Activated naive CD4-positive, alpha-beta T cell (primary cell): ENCODE data around the gene LRRC74A.

ENCODE experiments used
- DNase-seq, 4 experiments: peaks; one replicate each; lab custom pipeline; 2025; lab: John Stamatoyannopoulos, UW

LRRC74A gene

DNA sequence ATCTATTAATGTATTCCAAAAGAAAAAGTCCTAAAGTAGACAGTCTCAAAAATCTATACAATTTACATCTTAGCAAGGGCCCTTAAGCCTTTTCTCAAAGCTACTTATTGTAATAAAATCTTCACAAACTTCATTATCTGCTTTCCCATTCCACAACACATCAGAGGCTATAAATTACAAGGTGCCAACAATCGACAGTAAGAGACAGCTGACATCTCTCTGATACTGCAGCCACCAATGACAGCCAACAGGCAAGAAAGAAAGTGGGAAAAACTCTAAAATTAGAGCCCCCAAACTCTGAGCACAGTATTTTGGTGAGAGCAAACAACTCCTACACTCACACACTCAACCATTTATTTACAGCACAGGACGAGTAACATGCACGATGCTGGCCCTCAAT lies 15.7 kb upstream of the LRRC74A start:
- no peak for DNase-seq

- no peak for DNase-seq
Measured at GRCh38 chr14:76810953-76811400, 15.2 kb upstream of the LRRC74A start.

- no peak for DNase-seq
Measured at GRCh38 chr14:76811561-76811960, 14.6 kb upstream of the LRRC74A start.

- DNase-seq: no peak
Measured at GRCh38 chr14:76812093-76812421, 14.2 kb upstream of the LRRC74A start.

DNA sequence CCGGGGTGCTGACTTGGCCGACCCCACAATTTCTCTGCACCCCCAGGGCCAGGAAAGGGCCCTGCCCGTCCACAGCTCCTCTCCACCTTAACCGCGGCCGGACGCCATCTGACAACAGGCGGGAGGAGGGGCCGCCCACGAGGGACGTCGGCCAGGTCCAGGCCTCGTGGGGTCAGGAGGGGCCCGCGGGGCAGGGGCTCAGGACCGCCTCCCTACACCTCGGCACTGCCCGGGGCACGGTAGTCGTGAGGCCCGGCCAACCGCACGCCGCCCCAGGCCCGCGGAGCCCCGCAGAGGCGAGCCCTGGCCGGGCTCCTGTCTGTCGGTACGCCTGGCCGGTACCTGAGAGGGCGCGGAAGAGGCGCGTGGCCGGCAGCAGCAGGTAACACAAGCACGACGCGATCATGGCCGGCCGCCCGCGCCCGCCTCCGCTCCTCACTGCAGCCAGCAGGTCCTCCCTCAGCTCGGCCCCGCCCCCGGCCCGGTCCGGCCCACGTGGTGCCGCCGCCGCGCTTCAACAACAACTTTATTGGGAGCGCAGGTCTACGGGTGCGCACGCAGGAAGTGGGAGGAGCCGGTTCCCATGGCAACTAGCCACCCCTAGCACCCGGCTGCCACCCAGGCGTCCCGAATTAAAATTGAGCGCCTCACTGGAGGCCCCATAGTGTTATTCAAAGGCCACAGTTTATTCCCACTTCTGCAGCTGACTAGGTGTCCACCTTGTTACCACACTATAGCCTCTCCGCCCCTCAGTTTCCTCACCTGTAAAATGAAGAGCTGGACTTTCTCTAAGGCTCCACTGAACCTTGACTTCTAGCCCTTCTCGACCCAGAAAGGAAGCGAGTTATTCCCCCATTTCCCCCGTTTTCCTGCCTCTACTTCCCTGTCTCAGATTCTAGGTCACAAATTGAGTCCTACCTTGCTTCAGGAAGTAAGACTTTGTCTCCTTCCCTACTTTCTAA lies 13.5 kb upstream of the LRRC74A start, which contains the start of gene ANGEL1:
TSS of gene ANGEL1 (minus strand) at position 461 of the 962 bp plus-strand sequence. CDS start at position 406, 55 bp downstream.
- peak; percentile 81 to 99 (median 94) for DNase-seq

GRCh38 chr14:76814726-76815645 lies 11.2 kb upstream of the LRRC74A start:
- no peak for DNase-seq

DNA sequence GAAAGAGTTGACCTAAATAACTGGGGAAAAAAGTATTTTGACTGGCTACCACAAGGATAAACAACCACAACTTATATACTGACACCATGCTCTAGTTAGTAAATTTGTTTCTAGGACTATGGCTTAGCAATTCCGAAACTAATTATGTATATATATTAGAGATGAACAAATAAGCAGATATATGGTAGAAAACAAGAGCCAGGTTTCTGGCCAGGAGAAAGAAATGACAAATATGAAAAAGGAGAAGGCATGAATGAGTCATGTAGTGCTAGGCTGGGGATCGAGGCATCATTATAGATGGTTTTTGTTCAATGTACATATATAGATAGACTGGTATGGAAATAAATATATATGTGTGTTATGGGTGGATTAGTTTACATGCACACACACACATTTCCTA lies 5.5 kb upstream of the LRRC74A start:
- no peak for DNase-seq

- DNase-seq: no peak
Measured at GRCh38 chr14:76827696-76828296, 1.6 kb downstream of the LRRC74A start.

DNA sequence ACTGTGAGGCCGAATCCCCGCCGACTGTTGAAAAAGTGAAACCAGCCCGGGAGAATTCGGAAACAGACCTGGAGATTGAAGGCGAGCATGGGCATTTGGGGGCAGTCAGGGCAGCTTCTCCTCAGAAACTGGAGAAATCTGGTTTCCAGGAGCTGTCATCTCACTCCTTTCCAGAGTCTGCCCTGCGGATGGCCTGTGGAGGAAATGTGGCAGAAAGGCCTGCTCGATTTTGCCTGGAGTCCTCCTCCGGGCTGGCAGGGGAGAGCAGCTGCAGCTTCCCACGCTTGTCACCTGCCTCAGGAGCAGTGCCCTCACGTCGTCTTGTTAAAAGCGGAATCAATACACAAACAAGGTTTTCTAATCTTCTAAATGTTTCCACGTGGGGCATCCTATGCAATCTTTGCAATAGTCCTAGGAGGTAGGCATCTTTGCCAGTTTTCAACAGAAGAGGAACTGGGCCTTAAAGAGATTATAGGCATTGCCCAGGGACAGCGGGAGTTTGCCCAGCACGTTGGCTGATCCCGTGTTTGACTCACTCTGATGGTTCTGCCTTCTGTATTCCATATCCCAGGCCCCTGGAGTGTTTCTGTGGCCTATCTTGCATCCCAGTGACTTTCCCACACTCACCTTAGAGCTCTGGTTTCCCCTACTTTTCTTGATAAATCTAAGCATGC lies 2.3 kb downstream of the LRRC74A start:
- DNase-seq: no peak

- no peak for DNase-seq
Measured at GRCh38 chr14:76829013-76829365, 2.8 kb downstream of the LRRC74A start.

DNA sequence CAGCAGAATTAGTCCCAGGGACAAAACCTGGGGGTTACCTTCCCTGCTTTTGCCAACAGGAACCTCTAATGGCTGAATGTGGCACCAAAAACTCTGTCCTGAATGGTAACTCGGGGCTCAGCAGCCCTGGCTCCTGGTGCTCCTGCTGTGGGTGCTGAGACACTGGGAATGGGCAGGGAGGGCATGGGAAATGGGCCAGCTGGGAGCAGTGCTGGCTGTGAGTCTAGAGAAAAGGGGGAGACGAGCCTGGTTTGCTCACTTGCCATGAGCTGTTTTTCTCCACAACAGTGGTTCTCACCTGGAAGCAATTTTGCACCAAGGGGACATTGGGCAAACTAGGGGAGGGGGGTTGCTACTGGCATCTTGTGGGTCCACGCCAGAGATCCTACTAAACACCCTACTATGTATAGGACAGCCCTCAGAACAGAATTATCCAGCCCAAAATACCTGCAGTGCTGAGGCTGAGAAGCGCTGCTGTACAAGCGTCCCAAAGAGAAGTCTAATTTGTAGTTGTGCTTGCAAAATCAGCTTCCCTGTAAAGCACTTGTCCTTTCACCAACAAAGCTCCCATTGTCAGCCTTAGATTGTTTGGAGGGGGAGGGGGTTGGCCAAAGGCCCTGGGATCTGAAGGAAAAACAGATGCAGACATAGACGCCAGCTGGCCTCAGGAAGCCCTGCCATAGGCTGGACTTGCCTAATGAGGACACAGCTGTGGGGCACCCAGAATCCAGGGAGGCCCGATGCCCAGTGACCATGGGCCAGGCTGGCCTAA lies 3.6 kb downstream of the LRRC74A start:
- DNase-seq: no peak

DNA sequence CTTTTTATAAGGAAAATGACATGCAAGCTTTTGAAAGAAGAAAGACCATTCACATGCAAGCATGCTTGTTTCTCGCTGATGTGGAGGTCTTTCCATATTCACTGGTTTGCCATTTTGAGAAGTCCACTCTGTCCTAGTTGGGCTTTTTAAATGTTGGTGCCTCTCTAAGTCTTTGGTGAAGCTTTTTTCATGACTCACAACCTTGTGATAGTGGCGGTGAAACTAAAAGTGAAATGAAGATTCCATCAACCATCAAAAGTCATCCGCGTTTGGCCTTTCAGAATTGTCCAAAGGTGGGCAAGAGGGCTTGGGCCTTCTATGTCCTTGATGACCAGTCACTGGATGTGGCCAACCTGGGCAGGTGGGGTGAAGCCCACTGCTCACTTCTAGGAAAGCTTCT lies 4.3 kb downstream of the LRRC74A start:
- DNase-seq: no peak

DNA sequence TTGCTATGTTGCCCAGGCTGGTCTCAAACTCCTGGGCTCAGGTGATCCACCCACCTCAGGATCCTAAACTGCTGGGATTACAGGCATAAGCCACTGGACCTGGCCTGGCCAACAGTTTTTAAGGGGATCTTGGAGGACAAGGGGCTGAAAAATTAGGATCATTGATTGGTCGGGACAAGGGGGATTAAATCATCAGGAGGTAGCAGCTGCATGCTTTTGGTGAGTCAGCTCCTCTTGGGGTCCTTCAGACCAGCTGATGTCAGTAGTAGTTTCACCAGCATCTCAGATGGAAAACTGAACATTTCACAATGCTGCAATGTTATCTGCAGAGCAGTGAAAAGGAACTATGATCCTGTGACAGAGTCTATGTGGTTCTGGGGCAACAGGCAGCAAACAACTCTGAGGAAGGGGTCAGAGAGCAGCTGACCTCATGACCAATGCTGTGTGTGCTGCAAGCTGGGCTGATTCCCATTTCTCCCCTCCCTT lies 6.3 kb downstream of the LRRC74A start:
- DNase-seq: no peak

DNA sequence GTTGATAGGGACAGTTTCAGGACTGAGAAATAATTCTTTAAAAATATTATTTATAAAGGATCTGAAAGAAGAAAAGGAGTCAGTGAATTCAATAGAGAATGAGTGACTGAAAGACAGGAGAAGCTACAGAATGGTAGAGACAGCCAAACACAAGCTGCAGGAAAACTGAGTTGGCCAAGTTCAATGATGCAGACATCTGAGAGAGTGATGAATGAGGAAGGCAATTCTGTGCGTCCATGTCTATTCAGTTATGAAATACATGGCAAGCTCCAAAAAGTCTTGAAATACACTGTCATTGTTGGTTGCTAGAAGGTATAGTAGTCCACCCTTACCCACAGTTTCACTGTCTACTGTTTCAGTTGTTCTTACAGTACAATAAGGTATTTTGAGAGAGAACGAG lies 6.8 kb downstream of the LRRC74A start:
- DNase-seq: no peak

- DNase-seq: no peak
Measured at GRCh38 chr14:76834241-76834661, 8.0 kb downstream of the LRRC74A start.

DNA sequence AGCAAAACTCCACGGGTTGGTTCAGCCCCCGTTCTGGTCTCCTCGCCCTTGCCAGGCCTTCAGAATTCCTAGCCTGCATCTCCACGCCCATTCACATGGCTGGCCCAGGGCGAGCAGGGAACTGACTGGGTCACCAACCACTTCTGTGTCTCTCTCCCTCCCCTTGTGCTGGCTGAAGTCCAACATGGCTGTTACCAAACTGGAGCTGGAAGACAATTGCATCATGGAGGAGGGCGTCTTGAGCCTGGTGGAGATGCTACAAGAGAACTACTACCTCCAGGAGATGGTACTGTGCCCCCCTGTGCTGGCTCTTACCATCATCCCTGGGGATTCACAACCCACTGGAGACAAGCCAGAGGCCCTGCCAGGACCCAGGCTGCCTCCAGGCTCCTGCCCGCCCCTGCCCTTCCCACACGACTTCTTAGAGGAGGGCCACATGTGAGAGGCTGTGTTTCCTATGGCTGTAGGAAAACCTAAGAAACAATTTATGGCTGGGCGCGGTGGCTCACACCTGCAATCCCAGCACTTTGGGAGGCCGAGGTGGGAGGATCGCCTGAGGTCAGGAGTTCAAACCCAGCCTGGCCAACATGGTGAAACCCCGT lies 9.9 kb downstream of the LRRC74A start:
- DNase-seq: no peak

DNA sequence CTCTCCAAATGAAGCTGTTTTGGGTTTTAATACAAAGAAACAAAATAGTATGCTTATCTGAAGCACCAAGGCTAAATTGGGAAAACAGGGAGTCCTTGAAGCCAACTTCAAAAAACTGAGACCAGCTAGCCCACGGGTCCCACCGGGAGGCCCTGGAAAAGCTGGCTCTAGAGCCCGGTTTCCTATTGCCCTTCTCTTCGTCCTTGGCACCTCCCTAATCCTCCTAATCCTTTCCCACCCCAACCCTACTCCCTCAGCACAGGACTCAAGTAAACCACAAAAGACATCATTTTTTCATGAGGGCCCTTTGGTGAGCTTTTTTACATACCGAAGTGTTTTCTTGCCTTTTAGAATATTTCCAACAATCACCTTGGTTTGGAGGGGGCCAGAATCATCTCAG lies 11.3 kb downstream of the LRRC74A start:
- DNase-seq: no peak

DNA sequence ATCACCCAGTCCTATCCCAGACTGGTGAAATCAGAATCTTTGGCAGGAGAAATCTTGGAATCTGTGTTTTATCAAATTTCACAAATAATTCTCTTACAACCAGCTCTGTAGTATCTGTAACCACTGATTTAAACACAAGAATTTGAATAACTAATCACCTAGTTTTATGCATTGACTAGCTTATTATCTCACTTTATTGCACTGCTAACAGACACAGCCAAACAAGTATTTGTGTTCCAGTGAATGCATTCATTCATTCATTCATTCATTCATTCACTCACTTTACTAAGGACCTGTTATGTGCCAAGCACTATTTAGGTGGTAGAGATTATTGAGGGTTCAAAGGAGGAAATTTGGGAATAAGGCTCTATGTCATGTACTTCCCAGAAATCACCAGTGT lies 16.2 kb downstream of the LRRC74A start:
- DNase-seq: no peak

- peak in 3 of 4 experiments; percentile 10 to 60 (median 27) for DNase-seq
Measured at GRCh38 chr14:76844223-76844622, 18.0 kb downstream of the LRRC74A start.

DNA sequence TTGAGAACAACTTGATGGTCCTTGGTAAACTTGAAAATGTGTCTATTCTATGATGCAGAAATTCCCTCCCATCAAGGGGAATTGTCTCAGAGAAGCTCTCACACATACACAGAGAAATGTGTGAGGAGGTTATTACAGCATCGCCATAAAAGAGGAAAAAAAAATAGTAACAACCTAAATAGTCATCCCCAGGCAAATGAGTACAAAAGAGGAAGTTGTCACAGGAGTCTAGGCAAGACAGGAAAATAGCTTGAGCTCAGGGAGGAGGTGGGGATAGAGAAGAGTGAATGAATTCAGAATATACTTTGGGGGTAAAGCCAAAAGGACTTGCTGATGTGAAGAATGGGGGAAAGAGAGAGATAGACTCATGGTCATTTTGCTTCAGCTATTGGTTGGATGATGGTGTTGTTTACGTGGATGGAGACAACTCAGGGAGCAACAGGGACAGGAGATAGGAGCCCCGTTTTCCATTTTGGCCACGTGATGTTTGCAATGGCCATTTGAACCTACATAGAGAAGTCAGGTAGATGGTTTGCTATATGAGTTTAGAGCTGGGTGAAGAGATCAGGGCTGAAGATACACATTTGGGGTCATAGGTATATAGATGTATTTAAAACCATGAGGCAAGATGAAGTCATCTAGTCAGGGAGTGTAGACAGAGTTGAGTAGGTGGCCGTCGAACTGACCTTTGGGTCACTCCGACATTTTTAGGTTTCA lies 20.3 kb downstream of the LRRC74A start:
- no peak for DNase-seq
